A673 (cell line): ENCODE measurements around the gene GNPTAB. TPM values are rescaled to one million over a fixed set of nuclear protein-coding genes. Genes with fewer than 3 reads are reported as not detected.

Experiments used
- BruUV-seq: library from RNA; stranded (reverse); fragments of 400-500 nt; replicated peaks from 2 replicates; lab custom pipeline; 2021; lab: Mats Ljungman, UMichigan
- CTCF ChIA-PET: fragments of 300-600 bp; sonication (Branson Sonifier 250); formaldehyde crosslinking; loops from one replicate; lab custom pipeline; 2022; ENCODE audit warnings: antibody characterized with exemption; lab: Charles Lee
- POLR2A ChIA-PET: fragments of 300-600 bp; sonication (Branson Sonifier 250); formaldehyde crosslinking; loops from one replicate; lab custom pipeline; 2022; ENCODE audit warnings: antibody characterized with exemption; ENCODE audit not compliant: low non-redundant PET; lab: Charles Lee
- DNase-seq: peaks from one replicate; pipeline ENCODE4 v3.0.0-alpha.2; 2015; ENCODE audit warnings: low spot score
- H3K27ac ChIP-seq: fragments of 200-600 bp; sonication (generic); 2 replicates; pipeline ENCODE4 v1.5.1; 2016; ENCODE audit warnings: mixed run types, low read depth, mild to moderate bottlenecking, mixed read lengths, antibody characterized with exemption, low read length; ENCODE audit not compliant: poor library complexity, severe bottlenecking
- H3K27me3 ChIP-seq: fragments of 200-600 bp; sonication (generic); replicated peaks from 2 replicates; pipeline ENCODE4 v1.6.1; 2017; ENCODE audit warnings: mixed run types, low read depth, mild to moderate bottlenecking, mixed read lengths, antibody characterized with exemption, low read length; ENCODE audit not compliant: insufficient read depth, poor library complexity
- H3K36me3 ChIP-seq: fragments of 200-600 bp; sonication (generic); 2 replicates; pipeline ENCODE4 v1.6.1; 2016; ENCODE audit warnings: mixed run types, mild to moderate bottlenecking, mixed read lengths, antibody characterized with exemption, low read length; ENCODE audit not compliant: insufficient read depth, poor library complexity, severe bottlenecking
- H3K4me1 ChIP-seq: fragments of 200-600 bp; sonication (generic); 2 replicates; pipeline ENCODE4 v1.6.1; 2017; ENCODE audit warnings: mixed run types, mild to moderate bottlenecking, mixed read lengths, antibody characterized with exemption, low read length; ENCODE audit not compliant: insufficient read depth, poor library complexity, severe bottlenecking
- H3K4me3 ChIP-seq: fragments of 200-600 bp; sonication (generic); 2 replicates; pipeline ENCODE4 v1.5.1; 2016; ENCODE audit warnings: low read depth, mixed run types, mild to moderate bottlenecking, mixed read lengths, low read length; ENCODE audit not compliant: poor library complexity, severe bottlenecking
- H3K9me3 ChIP-seq: fragments of 200-600 bp; sonication (generic); 2 replicates; pipeline ENCODE4 v1.6.1; 2016; ENCODE audit warnings: mixed run types, low read depth, mild to moderate bottlenecking, mixed read lengths, antibody characterized with exemption, low read length; ENCODE audit not compliant: poor library complexity, severe bottlenecking
- CTCF ChIP-seq: fragments of 300-800, 200-600 bp; sonication (generic); conservative IDR thresholded peaks from 2 replicates; pipeline ENCODE4 v1.5.1; 2017; ENCODE audit warnings: low read depth, mild to moderate bottlenecking, antibody characterized with exemption, low read length, moderate library complexity, mixed read lengths
- EZH2 ChIP-seq: fragments of 200-600 bp; sonication (generic); IDR thresholded peaks from 2 replicates; pipeline ENCODE4 v1.6.1; 2017; ENCODE audit warnings: borderline replicate concordance, low read depth, mild to moderate bottlenecking, mixed read lengths, antibody characterized with exemption, low read length; ENCODE audit not compliant: poor library complexity, severe bottlenecking
- intact Hi-C: fragments of 100-400 bp; cut with micrococcal nuclease; formaldehyde crosslinking; loops from one replicate; pipeline ENCODE4 v1.10.0; 2022; ENCODE audit not compliant: unreplicated experiment
- total RNA-seq: library from RNA; stranded (reverse); gene quantifications from 2 replicates; pipeline ENCODE4 v1.2.3, GENCODE V29; 2021

GNPTAB gene
- total RNA-seq, 1 experiment from 2014 or later, result 19.9 TPM

- peak; percentile 84 for TF ChIP-seq CTCF
- no peak for TF ChIP-seq EZH2
- H3K9me3 ChIP-seq, result no peaks in the 10 kb centered on the region
- intact Hi-C loops, result loop anchor here (2.0 kb wide), 2 partner anchors 63 to 189 kb away; partner anchors contain the start of gene CHPT1
- H3K27ac ChIP-seq, result no peak overlapping the region
- no peak overlapping the region for H3K4me3 ChIP-seq
- POLR2A ChIA-PET, result interaction anchor here (0.6 kb wide), 1 partner anchor 974 kb away, joined by 3 read pairs; no protein-coding TSS in a partner anchor
- H3K36me3 ChIP-seq, result peaks cover 3% of the 10 kb centered on the region
- no peaks in the 10 kb centered on the region for H3K4me1 ChIP-seq
- CTCF ChIA-PET, result interaction anchor here (0.5 to 1.8 kb wide), 7 partner anchors 13 to 833 kb away, joined by 3 to 9 read pairs (median 3); no protein-coding TSS in a partner anchor
- no TSS peak for BruUV-seq
- DNase-seq, result peak; percentile 57
- no peaks in the 10 kb centered on the region for H3K27me3 ChIP-seq
Observed at GRCh38 chr12:101759396-101760047, 71.2 kb downstream of the GNPTAB start.

- H3K27me3 ChIP-seq, result no peaks in the 10 kb centered on the region
- DNase-seq, result no peak
- TF ChIP-seq EZH2 (no peak), CTCF (no peak)
- no peak overlapping the region for H3K4me3 ChIP-seq
- no peaks in the 10 kb centered on the region for H3K36me3 ChIP-seq
- intact Hi-C loops, result loop anchor here (5.0 kb wide), 1 partner anchor 258 kb away; no protein-coding TSS in a partner anchor
- ChIA-PET CTCF (no interaction called here), POLR2A (no interaction called here)
- H3K9me3 ChIP-seq, result no peaks in the 10 kb centered on the region
- no TSS peak for BruUV-seq
- H3K4me1 ChIP-seq, result no peaks in the 10 kb centered on the region
- no peak overlapping the region for H3K27ac ChIP-seq
Observed at GRCh38 chr12:101750152-101750551, 80.6 kb downstream of the GNPTAB start.

GRCh38 chr12:101749657-101750056 lies 81.1 kb downstream of the GNPTAB start:
- no peak for DNase-seq
- H3K36me3 ChIP-seq, result no peaks in the 10 kb centered on the region
- TF ChIP-seq CTCF (no peak), EZH2 (no peak)
- intact Hi-C loops, result loop anchor here (5.0 kb wide), 1 partner anchor 257 kb away; no protein-coding TSS in a partner anchor
- H3K9me3 ChIP-seq, result no peaks in the 10 kb centered on the region
- no peaks in the 10 kb centered on the region for H3K27me3 ChIP-seq
- no peaks in the 10 kb centered on the region for H3K4me1 ChIP-seq
- ChIA-PET POLR2A (no interaction called here), CTCF (no interaction called here)
- H3K27ac ChIP-seq, result no peak overlapping the region
- no peak overlapping the region for H3K4me3 ChIP-seq
- BruUV-seq, result no TSS peak
